Stomach smooth muscle (tissue), 2 donors: ENCODE results near the gene CCDC39.

Experiments
- H3K27ac ChIP-seq: one replicate; pipeline ENCODE4 v1.7.0; 2013; ENCODE audit warnings: mild to moderate bottlenecking, low read length, inconsistent platforms
- H3K27me3 ChIP-seq, 2 donors: one replicate each; pipeline ENCODE4 v1.7.0; 2013; ENCODE audit warnings: low read length in 2 of 2; ENCODE audit not compliant: insufficient read depth in 2 of 2, control insufficient read depth in 1 of 2
- H3K36me3 ChIP-seq, 2 donors: one replicate each; pipeline ENCODE4 v1.7.0; 2013; ENCODE audit warnings: low read length in 2 of 2; ENCODE audit not compliant: control insufficient read depth in 2 of 2, insufficient read depth in 2 of 2
- H3K4me1 ChIP-seq: one replicate; pipeline ENCODE4 v1.7.0; 2013; ENCODE audit warnings: low read length; ENCODE audit not compliant: control insufficient read depth, insufficient read depth
- H3K4me3 ChIP-seq, 2 donors: one replicate each; pipeline ENCODE4 v1.7.0; 2013; ENCODE audit warnings: low read length in 2 of 2
- H3K9ac ChIP-seq, 2 donors: one replicate each; pipeline ENCODE4 v1.7.0; 2013; ENCODE audit warnings: low read length in 2 of 2, mild to moderate bottlenecking in 1 of 2
- H3K9me3 ChIP-seq, 2 donors: one replicate each; pipeline ENCODE4 v1.7.0; 2013; ENCODE audit warnings: low read length in 2 of 2; ENCODE audit not compliant: control insufficient read depth in 2 of 2
- donor health status: healthy.
- donor health status: Pancreatic carcinoma.

Gene CCDC39

GRCh38 chr3:180679178-180680096, at the start of gene CCDC39:
TSS of gene CCDC39 (minus strand) at chr3:180679489. CDS start at chr3:180679380, 109 bp downstream.
- H3K9me3 ChIP-seq: no peaks in the 10 kb centered on the region
- H3K4me3 ChIP-seq: peak within 1 kb of the TSS; percentile 81 to 86
- peak within 1 kb of the TSS; percentile 48 to 55 for H3K9ac ChIP-seq
- no peak within 1 kb of the TSS for H3K27ac ChIP-seq
- H3K36me3 ChIP-seq: no peaks in the 10 kb centered on the region
- peaks cover 9 to 28% of the 10 kb centered on the region in 2 donors for H3K27me3 ChIP-seq
- H3K4me1 ChIP-seq: peaks cover 6% of the 10 kb centered on the region

DNA sequence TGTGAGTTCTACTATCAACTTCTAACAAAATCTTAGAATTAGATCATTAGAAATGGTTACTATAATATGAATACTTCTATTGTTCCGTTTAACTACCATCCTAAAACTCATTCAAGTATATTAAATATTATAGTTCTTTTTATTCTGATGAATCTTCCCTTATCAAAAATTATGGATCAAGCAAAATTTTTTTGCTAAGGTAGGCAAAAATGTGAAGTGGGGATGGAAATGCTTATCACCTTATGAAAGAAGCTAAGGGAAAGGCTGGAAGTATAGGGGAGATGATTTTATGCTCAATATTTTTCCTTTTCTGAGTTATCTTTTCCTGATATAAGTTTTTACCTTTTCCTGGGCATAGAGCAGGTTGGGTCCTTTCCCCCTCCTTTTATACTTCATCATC, 40.7 kb upstream of the CCDC39 start:
- Histone ChIP-seq H3K27me3 (no peaks in the 10 kb centered on the region), H3K4me3 (no peak overlapping the region), H3K4me1 (no peaks in the 10 kb centered on the region), H3K36me3 (no peaks in the 10 kb centered on the region), H3K9ac (no peak overlapping the region), H3K9me3 (no peaks in the 10 kb centered on the region), H3K27ac (no peak overlapping the region)

DNA sequence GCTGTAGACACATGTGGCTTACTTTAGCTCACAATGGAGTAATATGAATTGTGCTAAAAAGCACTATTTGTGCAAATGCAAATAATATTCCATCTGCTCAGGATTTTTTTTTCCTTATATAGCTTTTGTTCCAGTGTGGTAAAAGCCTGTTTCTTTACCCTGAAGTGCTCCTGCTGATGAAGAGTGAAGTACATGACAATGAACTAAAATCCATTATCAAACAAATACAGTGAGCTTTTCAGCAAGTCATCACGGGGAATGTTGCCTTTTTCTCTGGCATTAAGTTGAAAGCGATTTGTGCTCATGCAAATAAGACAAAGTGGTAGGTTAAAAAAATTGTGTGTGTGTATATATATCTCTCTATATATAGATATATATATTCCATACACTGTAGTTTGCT, 28.6 kb upstream of the CCDC39 start:
- Histone ChIP-seq H3K27me3 (no peaks in the 10 kb centered on the region), H3K36me3 (no peaks in the 10 kb centered on the region)

GRCh38 chr3:180705619-180706018, 26.3 kb upstream of the CCDC39 start:
- Histone ChIP-seq H3K27ac (no peak overlapping the region), H3K9ac (no peak overlapping the region), H3K27me3 (no peaks in the 10 kb centered on the region), H3K36me3 (no peaks in the 10 kb centered on the region), H3K9me3 (no peaks in the 10 kb centered on the region), H3K4me3 (no peak overlapping the region), H3K4me1 (no peaks in the 10 kb centered on the region)

More for the DNA sequence above, 28.6 kb upstream of the CCDC39 start:
- Histone ChIP-seq H3K27ac (no peak overlapping the region), H3K9ac (no peak overlapping the region), H3K9me3 (no peaks in the 10 kb centered on the region), H3K4me1 (no peaks in the 10 kb centered on the region), H3K4me3 (no peak overlapping the region)

GRCh38 chr3:180704532-180704931, 25.2 kb upstream of the CCDC39 start:
- Histone ChIP-seq H3K9me3 (no peaks in the 10 kb centered on the region), H3K4me3 (no peak overlapping the region), H3K27ac (no peak overlapping the region), H3K9ac (no peak overlapping the region), H3K36me3 (no peaks in the 10 kb centered on the region), H3K27me3 (no peaks in the 10 kb centered on the region), H3K4me1 (no peaks in the 10 kb centered on the region)

GRCh38 chr3:180700941-180701340, 21.7 kb upstream of the CCDC39 start:
- no peak overlapping the region for H3K9ac ChIP-seq
- H3K9me3 ChIP-seq: no peaks in the 10 kb centered on the region
- no peak overlapping the region for H3K27ac ChIP-seq
- no peak overlapping the region for H3K4me3 ChIP-seq
- no peaks in the 10 kb centered on the region for H3K27me3 ChIP-seq
- no peaks in the 10 kb centered on the region for H3K36me3 ChIP-seq
- H3K4me1 ChIP-seq: no peaks in the 10 kb centered on the region

DNA sequence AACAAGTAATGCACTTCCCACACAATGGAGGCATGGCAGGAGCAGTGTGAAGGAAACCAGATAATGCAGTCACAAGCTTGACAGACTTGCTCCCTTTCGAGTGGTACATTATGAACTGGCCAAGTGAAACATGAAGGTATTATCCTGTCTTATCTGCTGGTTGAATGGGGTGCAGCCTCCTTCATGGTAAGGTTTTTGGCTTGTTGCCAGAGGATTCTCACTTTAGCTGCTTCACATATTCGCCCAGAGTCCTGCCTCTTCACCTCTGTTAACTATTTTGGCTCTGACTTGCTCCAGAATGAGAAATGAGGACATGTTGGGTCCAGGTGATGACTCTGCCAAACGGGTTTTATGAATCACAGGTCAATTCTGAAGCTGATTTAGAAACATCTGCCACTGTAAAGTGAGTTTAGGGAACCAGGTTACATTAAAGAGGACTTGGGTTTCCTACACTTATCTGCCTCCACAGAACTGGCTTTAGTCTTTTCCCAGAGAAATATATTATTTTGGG, 19.5 kb upstream of the CCDC39 start:
- no peak overlapping the region for H3K4me3 ChIP-seq
- H3K27me3 ChIP-seq: no peaks in the 10 kb centered on the region
- no peak overlapping the region for H3K9ac ChIP-seq
- no peaks in the 10 kb centered on the region for H3K36me3 ChIP-seq
- no peak overlapping the region for H3K27ac ChIP-seq
- no peaks in the 10 kb centered on the region for H3K9me3 ChIP-seq
- no peaks in the 10 kb centered on the region for H3K4me1 ChIP-seq

- no peaks in the 10 kb centered on the region for H3K4me1 ChIP-seq
- no peaks in the 10 kb centered on the region for H3K9me3 ChIP-seq
- H3K9ac ChIP-seq: no peak overlapping the region
- no peaks in the 10 kb centered on the region for H3K36me3 ChIP-seq
- H3K27me3 ChIP-seq: no peaks in the 10 kb centered on the region
- no peak overlapping the region for H3K4me3 ChIP-seq
- H3K27ac ChIP-seq: no peak overlapping the region
These were observed 15.0 kb upstream of the CCDC39 start for GRCh38 chr3:180694321-180694720.

- Histone ChIP-seq H3K4me3 (no peak overlapping the region), H3K36me3 (no peaks in the 10 kb centered on the region), H3K27me3 (no peaks in the 10 kb centered on the region), H3K27ac (no peak overlapping the region), H3K9ac (no peak overlapping the region), H3K4me1 (no peaks in the 10 kb centered on the region), H3K9me3 (no peaks in the 10 kb centered on the region)
These were observed 14.4 kb upstream of the CCDC39 start for GRCh38 chr3:180693656-180694055.

DNA sequence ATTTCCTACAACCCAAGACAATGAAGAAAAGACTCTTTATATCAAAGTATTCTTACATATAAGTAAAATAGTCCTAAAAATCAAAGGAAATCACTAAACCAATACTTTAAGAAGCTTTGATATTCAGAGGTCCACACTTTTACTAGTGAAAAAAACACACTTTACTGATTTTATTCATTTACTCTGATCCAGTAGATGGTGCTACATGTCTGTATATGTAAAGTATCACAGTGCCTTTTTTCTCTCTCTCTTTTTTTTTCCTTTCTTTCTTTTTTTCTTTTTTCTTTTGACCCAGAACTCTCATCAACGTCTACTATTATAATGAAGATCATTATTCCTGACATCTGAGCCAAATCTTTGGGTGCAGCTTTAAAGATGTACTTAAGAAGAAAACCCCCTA, 10.8 kb upstream of the CCDC39 start:
- Histone ChIP-seq H3K4me1 (no peaks in the 10 kb centered on the region), H3K9ac (no peak overlapping the region), H3K4me3 (no peak overlapping the region), H3K27me3 (no peaks in the 10 kb centered on the region), H3K9me3 (no peaks in the 10 kb centered on the region), H3K36me3 (no peaks in the 10 kb centered on the region), H3K27ac (no peak overlapping the region)

GRCh38 chr3:180684807-180685206, 5.5 kb upstream of the CCDC39 start:
- Histone ChIP-seq H3K27me3 (peaks cover 4 to 20% of the 10 kb centered on the region in 2 donors), H3K36me3 (no peaks in the 10 kb centered on the region), H3K9ac (no peak overlapping the region), H3K27ac (no peak overlapping the region), H3K4me1 (no peaks in the 10 kb centered on the region), H3K9me3 (no peaks in the 10 kb centered on the region), H3K4me3 (no peak overlapping the region)
